H4 (cell line): ENCODE measurements around the gene KDM6A. TPM values are rescaled to one million over a fixed set of nuclear protein-coding genes. Genes with fewer than 3 reads are reported as not detected.
"Not testable (repeated sequence)": the region's sequence is repeated elsewhere in the genome, so short reads cannot be mapped to it uniquely, and the experiment has no call there.

Experiments used
- DNase-seq: peaks from one replicate; pipeline ENCODE4 v3.0.0-alpha.2; 2015; ENCODE audit warnings: low spot score
- total RNA-seq: library from RNA; depleted of rRNA; stranded (reverse); fragments of >200 nt; shearing (Covaris generic); gene quantifications from 2 replicates; pipeline ENCODE4 v1.2.3, GENCODE V29; 2014

KDM6A gene
- total RNA-seq, 1 experiment from 2014 or later, result 15.5 TPM

DNA sequence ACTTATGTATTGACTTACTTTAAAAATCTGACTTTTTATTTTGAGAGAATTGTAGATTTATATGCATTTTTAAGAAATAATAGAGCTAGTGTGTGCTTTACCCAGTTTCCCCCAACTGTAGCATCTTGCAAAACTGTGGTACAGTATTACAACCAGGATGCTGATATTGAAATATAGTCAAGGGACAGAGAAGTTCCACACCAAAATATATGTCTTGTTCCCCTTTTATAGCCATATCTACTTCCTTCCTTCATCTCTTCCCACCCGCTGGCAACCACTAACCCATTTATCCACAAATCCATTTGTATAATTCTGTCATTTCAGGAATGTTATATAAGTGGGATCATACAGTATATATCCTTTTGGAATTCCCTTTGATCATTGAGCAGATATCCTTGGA, 16.8 kb downstream of the KDM6A start:
- DNase-seq, result no peak

DNA sequence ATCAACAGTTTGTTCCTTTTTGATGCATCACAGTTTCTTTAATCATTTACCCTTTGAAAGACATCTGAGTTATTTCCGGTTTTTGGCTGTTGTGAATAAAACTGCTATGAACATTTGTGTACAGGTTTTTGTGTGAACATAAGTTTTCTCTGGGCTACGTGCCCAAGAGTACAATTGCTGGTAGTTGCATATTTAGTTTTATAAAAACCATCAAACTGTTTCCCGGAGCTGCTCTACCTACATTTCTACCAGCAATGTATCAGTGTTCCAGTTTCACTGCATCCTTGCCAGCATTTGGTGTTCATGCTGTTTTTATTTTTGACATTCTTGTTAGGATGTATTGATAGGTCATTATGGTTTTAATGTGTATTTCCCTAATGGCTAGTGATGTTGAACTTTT, 17.3 kb downstream of the KDM6A start:
- DNase-seq, result no peak

DNA sequence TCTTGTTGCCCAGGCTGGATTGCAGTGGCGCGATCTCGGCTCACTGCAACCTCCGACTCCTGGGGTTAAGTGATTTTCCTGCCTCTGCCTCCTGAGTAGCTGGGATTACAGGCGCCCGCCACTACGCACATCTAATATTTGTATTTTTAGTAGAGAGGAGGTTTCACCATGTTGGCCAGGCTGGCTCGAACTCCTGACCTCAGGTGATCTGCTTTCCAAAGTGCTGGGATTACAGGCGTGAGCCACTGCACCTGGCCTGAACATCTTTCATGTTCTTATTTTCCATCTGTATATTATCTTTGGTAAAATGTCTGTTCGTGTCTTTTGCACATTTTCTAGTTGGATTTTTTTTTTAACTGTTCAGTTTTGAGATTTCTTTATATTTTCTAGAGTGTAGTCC, 17.7 kb downstream of the KDM6A start:
- DNase-seq, result not testable (repeated sequence)

DNA sequence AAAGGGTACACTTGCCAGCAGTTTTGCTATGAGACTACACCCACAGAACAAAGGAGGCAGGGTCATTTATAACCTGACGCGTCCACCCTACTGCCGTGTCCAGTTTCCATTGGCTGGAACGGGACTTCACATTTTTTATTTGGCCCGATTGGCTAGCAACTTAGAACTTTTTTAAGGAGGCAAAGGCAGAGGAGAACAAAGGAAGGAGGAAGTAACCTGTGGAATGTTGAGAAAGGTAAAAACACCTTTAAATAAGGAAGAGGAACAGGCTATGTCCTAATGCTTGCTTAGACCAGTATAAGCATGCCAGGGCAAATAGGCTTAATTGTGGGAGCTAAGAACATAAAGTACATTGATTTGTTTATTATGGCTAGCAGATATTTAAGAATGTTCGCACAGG, 18.7 kb downstream of the KDM6A start:
- DNase-seq, result no peak

DNA sequence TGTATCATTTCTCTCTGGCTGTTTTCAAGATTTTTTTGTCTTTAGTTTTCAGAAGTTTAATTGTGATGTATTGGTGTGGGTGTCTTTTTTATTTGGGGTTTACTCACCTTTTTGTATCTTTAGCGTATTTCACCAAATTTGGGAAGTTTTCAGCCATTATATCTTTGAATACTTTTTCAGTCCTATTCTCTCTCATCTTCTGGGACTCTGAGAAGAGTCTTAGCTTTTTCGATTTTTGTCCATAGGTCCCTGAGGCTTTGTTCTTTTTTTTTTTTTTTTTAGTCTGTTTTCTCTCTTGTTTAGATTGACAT, 23.8 kb downstream of the KDM6A start:
- no peak for DNase-seq

DNA sequence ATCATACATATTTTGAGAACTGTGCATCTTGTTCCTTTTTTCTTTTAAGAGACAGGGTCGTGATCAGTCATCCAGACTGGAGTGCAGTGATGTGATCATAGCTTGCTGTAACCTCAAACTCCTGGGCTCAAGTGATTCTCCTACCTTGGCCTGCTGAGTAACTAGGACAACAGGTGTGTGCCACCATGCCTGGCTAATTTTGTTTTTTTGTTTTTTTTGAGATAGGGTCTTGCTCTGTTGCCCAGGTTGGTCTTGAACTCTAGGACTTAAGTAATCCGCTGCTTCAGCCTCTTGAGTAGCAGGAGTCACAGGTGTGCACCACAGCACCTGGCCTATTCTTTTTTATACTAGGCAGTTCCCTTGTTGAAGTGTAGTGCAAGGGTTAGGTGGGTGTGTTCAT, 24.6 kb downstream of the KDM6A start:
- no peak for DNase-seq

DNA sequence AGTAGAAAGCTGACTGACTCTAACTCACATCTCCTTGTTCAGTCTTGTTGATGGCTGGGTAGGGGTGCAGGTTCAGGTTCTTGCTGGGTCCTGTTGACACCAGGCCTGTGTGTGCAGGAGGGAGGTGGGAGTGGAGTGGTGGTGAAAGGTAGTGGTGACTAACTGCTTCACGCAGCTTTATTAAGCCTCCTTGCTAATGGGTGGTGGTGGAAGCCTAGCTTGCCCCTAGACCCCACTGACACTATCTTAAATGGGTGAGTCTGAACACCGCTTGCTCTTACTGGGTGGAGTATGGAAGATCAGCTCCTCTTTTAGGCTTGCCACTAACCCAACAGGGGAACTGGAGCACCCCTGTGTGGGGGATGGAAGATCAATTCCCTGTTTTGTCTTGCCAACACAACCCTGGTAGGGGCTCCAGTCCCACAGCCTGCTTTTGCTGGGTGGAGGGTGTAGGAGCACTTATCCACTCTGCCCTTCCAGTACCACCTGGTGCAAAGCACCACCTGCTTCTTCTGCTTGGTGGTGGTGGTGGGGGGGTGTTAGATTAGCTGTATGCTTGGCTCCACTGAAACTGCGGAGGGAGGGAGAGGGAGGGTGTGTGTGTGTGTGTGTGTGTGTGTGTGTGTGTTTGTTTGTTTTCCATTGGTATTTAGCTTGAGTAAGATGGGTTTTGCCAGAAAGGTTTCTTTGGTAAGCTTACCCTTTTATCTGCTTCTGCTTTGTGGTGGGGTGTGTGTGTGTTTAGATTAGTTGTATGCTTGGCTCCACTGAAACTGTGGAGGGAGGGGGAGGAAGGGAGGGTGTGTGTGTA, 25.6 kb downstream of the KDM6A start:
- DNase-seq, result peak; percentile 80

DNA sequence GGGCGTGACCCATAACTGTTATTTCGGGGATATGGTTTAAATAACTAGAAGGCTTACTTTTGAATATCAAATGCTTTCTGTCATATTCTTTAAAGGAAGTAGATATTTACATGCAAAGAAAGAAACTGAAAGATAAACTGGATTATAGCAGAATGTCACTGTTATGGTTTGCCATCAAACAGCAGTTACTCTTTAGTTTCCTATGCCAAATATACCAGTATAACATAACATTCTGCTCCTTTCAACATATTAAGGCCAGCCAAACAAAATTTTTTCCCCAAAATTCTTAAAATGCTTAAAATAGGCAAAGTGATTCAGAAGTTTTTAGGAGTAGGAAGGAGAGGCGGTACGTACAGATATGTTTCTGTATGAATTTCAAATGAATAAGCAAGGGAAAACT, 27.0 kb downstream of the KDM6A start:
- DNase-seq, result no peak

DNA sequence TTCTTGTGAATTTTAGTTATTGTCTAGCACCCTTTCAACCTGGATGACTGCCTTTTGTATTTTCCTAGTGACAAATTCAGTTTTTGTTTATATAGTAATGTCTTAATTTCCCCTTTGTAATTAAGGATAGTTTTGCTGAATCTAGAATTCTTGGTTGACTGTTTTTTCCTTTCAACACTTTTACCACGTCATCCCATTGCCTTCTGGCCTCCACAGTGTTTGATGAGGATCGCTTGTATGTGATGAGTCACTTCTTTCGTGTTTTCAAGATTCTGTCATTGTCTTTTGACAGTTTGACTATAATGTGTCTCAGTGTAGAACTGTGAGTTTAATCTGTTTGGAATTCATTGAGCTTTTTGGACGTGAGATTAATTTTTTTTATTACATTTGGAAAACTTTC, 30.1 kb downstream of the KDM6A start:
- DNase-seq, result peak; percentile 28

DNA sequence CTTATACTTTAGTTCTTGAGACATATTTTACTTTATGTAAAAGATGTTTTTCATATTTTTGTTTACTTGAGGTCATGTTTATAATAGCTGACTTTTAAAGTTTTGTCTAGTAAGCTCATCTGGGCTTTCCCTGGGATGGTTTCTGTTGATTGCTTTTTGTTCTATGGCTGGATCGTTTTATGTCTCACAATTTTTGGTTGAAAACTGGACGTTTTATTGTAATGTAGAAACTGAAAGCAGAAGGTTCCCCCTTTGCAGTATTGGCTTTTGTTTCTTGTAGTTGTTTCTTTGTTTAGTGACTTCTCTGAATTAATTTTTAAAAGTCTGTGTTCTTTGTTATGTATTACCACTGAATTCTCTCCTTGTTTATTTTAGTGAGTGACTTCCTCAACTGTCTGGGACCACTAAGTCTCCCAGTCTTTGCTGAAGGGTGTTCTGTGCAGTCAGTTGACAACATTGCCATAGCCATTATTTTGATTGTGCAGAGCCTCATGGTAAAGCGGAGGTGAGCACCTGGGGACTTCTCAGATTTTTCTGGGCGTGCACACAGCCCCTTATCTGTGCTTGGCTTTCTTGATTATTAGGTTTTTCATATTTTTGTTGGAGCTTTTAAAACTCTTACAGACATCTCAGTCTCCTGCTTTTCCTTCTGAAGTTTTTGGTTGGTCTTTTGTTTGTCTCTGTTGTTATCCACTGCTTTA, 31.0 kb downstream of the KDM6A start:
- DNase-seq, result no peak

DNA sequence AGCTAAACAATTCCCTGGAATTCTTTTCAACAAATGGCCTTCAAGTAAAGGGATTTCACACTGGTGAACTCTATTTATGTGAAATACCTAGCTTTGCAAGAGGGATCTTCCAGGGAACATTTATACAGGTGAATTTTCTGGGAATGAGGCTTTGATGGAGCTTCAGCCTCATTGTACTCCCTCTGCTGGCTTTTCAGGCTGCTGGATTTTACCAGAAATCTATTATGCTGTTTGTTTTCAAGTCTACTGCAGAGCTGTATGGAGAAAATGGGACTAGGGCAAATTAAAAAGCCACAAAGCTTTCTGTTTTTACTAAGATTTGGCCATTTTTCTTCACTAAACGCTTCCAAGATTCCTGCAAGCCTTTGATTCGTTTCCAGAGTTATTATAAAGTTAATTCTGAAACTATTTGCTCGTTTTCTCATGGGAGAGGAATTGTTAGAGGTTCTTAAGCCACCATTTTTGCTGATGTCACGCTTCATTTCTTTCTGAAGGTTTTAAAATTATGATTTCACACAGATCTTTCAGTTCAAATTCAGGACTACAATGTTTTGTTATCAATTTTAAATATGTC, 31.6 kb downstream of the KDM6A start:
- DNase-seq, result no peak

DNA sequence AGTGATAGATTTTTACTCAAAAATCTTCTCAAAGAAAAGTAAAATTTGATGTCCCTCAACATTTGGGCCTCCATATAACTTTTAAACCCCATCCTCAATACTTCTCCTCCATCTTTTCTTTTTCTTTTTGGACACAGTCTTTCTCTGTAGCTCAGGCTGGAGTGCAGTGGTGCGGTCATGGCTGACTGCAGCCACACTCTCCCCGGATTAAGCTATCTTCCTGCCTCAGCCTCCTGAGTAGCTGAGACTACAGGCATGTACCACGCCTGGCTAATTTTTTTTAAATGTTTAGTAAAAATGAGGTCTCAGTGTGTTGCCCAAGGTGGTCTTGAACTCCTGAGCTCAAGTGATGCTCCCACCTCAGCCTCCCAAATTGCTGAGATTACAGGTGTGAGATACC, 33.1 kb downstream of the KDM6A start:
- DNase-seq, result no peak

DNA sequence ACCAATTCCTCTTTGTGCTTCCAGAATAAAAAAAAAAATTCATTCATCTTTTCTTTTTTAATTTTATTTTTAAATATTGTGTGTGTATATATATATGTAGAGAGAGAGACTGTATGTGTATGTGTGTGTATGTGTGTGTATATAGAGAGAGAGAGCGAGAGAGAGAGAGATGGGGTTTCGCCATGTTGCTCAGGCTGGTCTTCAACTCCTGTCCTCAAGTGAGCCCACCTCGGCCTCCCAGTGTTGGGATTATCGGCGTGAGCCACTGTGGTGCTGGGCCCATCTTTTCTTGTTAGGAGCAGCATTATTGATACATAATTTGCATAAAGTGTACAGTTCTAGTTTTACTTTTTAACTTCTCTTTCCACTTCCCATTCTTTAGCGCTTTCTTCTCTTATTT, 33.6 kb downstream of the KDM6A start:
- DNase-seq, result no peak

DNA sequence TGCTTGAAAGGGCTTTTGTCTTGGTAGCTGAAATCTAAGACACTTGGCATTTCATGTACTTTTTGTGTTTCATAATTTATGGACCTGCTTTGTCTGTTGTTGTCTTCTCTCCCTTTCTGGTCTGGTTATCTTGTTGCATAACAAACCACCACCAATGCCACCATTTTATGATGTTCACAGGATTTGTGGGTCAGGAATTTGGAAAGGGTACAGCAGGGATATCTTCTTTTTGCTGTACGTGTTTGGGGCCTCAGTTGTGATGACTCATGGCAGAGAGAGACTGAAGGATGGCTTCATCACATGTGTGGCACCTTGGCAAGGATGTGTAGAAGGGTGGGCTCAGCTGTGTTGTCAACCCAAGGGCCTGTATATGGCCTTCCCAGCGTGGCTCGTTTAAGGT, 35.2 kb downstream of the KDM6A start:
- no peak for DNase-seq

DNA sequence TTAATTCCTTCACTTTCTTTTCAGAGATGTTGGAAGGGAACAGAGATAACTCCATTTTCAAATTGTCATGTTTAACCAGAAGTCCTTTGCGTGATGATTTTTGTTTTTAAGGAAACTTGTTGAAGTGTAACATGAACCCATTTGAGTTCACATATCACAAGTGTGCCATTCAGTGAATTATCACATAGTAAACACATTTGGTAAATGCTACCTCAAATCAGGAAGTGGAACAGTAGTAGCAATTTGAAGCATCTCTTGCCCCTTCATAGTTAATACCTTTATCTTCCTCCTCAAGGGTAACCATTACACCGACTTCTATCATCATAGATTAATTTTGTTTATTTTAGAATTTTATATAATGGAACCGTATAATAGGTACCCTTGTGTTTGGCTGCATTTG, 35.8 kb downstream of the KDM6A start:
- DNase-seq, result no peak

DNA sequence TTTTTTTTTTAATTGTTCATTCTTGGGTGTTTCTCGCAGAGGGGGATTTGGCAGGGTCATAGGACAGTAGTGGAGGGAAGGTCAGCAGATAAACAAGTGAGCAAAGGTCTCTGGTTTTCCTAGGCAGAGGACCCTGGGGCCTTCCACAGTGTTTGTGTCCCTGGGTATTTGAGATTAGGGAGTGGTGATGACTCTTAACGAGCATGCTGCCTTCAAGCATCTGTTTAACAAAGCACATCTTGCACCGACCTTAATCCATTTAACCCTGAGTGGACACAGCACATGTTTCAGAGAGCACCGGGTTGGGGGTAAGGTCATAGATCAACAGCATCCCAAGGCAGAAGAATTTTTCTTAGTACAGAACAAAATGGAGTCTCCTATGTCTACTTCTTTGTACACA, 37.5 kb downstream of the KDM6A start:
- not testable (repeated sequence) for DNase-seq

DNA sequence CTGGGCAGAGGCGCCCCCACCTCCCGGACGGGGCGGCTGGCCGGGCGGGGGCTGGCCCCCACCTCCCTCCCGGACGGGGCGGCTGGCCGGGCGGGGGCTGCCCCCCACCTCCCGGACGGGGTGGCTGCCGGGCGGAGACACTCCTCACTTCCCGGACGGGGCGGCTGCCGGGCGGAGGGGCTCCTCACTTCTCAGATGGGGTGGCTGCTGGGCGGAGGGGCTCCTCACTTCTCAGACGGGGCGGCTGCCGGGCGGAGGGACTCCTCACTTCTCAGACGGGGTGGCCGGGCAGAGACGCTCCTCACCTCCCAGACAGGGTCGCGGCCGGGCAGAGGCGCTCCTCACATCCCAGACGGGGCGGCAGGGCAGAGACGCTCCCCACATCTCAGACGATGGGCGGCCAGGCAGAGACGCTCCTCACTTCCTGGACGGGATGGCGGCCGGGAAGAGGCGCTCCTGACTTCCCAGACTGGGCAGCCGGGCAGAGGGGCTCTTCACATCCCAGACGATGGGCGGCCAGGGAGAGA, 38.1 kb downstream of the KDM6A start:
- not testable (repeated sequence) for DNase-seq

DNA sequence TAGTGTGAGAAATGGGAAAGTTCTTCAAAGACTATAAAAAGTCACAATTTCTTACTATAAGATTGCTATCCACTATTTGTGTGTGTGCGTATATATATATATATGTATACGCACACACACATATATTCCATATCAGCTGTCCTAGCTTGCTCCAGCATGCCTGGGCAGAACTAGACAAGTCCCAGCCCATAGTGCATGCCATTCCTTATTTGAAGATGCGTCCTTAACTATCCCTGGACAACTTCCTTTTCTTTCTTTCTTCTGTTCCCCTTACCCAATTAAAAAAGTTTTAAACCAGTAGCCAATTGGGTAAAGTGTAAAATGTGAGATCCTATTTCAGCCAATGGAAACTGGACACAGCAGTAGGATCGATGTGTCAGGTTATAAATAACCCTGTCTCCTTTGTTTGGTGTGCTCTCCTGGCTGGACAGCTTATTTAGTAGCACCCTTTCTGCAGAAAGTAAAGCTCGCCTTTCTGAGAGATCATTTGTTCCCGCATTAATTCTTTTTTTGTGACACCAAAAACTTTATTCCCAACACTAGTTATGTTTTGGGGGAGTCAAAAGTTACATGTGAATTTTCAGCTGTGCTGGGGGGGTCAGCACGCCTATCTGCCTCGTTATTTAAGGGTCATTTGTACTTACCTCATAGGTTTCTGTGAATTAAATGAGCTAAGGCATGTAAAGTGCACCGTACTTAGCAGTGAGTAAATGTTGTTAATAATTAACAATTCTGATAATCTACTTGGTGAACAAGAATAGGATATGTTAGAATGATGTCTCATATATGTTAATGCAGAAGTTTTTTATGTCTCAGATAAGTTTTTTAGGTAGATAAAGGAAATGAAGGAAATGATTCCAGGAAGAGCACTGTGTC, 40.9 kb downstream of the KDM6A start:
- DNase-seq, result no peak

DNA sequence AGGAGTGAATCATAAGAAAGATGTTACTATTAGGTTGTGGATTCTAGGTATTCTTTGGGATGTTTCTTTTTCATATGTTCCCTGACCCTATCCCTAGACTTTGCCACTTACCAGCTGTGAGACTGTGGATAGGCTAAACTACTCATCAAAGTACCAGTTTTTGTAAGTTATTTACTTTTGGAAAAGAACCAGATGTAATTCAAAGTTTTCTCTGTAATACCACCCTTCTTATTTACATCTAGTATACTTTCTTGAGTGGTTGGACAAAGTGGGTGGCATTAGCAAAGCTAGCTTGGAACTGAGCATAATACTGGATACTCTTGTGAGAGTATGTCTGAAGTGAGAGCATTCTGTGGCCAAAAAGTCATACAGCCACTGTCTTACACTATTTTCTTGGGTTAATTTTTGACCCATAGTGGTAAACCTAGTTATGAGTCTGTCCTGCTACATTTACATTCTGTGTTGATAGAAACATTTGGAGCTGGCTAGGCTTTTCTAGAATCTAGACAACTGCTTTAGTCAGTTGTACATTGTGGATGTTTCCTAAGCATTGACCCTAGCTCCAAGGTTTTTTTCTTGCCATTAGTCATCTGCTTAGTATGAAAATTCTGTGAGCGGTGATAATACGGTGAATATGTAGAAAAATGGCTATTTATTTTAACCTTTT, 41.7 kb downstream of the KDM6A start:
- DNase-seq, result no peak

DNA sequence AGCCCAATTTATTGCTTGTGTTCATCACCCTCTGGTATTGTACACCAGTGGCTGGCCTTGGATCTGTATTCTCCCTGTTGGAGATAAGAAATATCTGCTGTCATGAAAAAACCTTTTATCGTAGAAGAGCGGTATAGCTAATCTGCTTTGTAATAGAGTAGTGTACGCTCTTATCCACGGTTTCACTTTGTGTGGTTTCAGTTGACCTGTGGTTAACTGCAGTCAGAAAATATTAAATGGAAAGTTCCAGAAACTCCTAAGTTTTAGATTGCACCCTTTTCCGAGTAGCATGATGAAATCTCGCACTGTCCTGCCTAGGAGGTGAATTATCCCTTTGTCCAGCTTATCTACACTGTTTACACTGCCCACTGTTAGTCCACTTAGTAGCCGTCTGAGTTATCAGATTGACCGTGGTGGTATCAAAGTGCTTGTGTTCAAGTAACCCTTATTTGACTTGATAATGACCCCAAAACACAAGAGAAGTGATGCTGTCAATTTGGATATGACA, 42.4 kb downstream of the KDM6A start:
- DNase-seq, result peak; percentile 4

DNA sequence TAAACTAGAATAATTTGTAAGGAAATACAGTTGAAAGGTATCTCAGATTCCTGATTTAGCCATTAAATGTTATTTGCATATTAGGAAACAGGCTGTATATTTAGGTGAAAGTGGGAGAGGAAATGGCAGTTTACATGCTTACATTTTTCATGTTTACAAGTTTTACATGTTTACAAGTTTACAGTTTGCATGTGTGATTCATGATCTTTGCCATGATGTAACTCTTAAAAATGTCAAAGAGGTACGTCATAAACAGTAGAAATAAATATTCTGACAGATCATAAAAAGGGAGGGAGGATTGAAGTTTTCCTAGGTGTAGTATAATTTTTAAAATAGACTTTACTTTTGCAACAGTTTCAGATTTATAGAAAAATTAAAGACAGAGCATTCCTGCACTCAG, 45.7 kb downstream of the KDM6A start:
- DNase-seq, result no peak
